GM12872 (cell line): ENCODE data around the gene VASH1.

Source experiments
- TF ChIP-seq, protein P1 (sequence below): IDR thresholded peaks from 3 replicates; pipeline ENCODE4 v1.5.1; 2011; ENCODE audit warnings: low read depth, mild to moderate bottlenecking, low read length, moderate library complexity; ENCODE audit not compliant: insufficient read depth

The VASH1 gene

GRCh38 chr14:76729258-76729657, 32.0 kb upstream of the VASH1 start:
- TF ChIP-seq, protein P1, sequence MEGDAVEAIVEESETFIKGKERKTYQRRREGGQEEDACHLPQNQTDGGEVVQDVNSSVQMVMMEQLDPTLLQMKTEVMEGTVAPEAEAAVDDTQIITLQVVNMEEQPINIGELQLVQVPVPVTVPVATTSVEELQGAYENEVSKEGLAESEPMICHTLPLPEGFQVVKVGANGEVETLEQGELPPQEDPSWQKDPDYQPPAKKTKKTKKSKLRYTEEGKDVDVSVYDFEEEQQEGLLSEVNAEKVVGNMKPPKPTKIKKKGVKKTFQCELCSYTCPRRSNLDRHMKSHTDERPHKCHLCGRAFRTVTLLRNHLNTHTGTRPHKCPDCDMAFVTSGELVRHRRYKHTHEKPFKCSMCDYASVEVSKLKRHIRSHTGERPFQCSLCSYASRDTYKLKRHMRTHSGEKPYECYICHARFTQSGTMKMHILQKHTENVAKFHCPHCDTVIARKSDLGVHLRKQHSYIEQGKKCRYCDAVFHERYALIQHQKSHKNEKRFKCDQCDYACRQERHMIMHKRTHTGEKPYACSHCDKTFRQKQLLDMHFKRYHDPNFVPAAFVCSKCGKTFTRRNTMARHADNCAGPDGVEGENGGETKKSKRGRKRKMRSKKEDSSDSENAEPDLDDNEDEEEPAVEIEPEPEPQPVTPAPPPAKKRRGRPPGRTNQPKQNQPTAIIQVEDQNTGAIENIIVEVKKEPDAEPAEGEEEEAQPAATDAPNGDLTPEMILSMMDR, result no peak

GRCh38 chr14:76729953-76730505, 31.2 kb upstream of the VASH1 start:
- TF ChIP-seq, protein P1, result no peak

DNA sequence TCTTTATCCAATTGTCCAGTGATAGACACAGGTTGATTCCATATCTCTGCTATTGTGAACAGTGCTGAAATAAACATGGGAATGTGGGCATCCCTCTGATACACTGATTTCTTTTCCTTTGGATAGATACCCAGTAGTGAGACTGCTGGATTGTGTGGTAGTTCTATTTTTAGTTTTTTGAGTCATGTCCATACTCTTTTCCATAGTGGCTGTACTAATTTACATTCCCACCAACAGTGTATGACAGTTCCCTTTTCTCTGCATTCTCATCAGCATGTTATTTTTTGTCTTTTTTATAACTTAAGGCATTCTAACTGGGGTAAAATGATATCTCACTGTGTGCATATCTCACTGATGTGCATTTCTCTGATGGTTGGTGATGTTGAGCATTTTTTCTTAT, 24.8 kb upstream of the VASH1 start:
- TF ChIP-seq, protein P1, result no peak

GRCh38 chr14:76741074-76741473, 20.2 kb upstream of the VASH1 start:
- TF ChIP-seq, protein P1, result no peak

DNA sequence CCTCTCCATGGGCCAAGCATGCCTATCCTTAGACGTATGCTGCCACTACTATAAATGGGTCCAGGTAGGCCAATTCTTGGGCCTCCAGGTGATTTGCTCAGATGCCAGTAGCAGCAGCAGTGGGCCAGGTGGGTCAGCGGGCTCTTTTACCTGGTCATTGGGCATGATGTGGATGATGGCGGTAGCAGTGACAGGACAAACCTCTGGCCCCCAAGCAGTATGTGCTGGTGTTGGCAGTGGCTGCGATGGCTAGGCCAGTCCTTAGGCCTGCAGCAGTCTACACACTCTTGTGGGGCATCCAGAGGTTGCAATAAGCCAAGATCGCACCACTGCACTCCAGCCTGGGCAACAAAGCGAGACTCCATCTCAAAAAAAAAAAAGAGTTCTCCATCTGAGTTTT, 19.1 kb upstream of the VASH1 start:
- TF ChIP-seq, protein P1, result no peak

DNA sequence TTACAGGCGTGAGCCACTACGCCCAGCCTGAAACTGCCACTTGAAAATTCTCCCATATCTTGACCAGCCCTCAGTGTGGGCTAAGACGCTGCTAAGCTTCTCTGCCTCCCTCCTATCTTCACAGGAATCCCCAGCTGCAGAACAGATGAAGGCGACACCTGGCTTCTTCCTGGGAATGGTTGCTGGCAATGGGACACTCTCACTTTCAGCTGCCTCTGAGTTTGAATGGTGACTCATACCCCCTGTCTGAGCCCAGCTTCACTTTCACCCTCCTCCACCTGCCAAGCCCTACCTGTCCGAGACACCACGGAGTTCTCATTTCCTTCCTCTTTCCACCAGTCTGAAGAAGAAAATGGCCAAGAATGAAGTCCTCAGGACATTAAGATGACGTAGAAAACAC, 18.3 kb upstream of the VASH1 start:
- TF ChIP-seq, protein P1, result no peak

- TF ChIP-seq, protein P1, result no peak
These were observed 8.5 kb upstream of the VASH1 start for GRCh38 chr14:76752744-76753143.
